ENCODE results near the gene TMCC1. TPM values are rescaled to one million over a fixed set of nuclear protein-coding genes. Genes with fewer than 3 reads are reported as not detected.

The TMCC1 gene
- total and polyA plus RNA-seq, 7 donors: 10.3 to 35.2 (median 27.6) TPM

DNA sequence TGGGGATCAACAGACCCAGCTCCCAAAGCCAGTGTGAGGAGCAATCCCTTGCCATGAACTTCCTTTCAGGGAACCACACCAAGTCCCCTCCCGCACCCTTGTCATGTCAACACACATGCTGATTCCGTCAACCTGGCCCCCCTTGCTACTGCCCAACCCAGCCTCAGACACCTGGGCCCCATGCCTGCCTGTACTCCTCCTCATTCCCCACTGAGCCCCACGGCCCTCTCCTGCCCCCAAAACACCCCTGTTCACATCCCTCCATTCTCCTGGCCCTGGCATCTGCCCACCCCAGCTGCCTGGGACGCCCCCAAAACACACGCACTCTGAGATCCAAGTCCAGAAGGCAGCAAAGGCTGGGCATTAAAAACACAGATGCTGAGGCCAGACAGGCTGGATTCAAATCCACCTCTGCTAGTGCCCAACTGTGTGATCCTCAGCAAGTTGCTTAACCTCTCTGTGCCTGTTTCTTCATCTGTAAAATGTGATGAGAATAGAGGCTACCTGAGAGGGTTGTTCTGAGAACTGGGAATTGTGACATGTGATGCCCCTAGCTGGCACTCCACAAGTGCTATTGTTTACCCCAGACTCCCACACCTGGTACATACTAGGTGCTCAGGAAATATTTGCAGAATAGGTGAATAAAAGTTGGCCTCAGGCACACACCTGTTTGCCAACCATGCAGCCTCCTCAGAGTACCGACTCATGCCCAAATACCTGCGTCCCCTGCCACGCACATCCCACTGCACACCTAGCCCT lies 289.3 kb downstream of the TMCC1 start:
- H3K9me3 ChIP-seq: no peaks in the 10 kb centered on the region
- no peaks in the 10 kb centered on the region for H3K36me3 ChIP-seq
- intact Hi-C loops (cut with DNase I): no loop called here
- H3K4me1 ChIP-seq: peaks cover 0 to 60% (median 58%) of the 10 kb centered on the region in 4 donors
- 63 to 76% methylated on average over 8 of the region's 8 CpGs for WGBS, 2 donors
- H3K4me3 ChIP-seq: peak overlapping the region; percentile 19 to 68 (median 56)
- H3K27me3 ChIP-seq: peaks cover 0 to 18% (median 0%) of the 10 kb centered on the region in 3 donors
- TF ChIP-seq EP300 (IDR thresholded peaks at IDR 0.05): no peak
- DNase-seq: no peak
- H3K27ac ChIP-seq: peak overlapping the region; percentile 81 to 82 (median 82)

- H3K36me3 ChIP-seq: no peaks in the 10 kb centered on the region
- no peak for DNase-seq
- no peaks in the 10 kb centered on the region for H3K9me3 ChIP-seq
- H3K4me1 ChIP-seq: peaks cover 0 to 64% (median 62%) of the 10 kb centered on the region in 4 donors
- TF ChIP-seq POLR2AphosphoS5 (IDR thresholded peaks at IDR 0.05) (peak in 1 of 4 donors; percentile 9), POLR2A (IDR thresholded peaks at IDR 0.05) (no peak), CTCF (IDR thresholded peaks at IDR 0.05) (no peak), EP300 (IDR thresholded peaks at IDR 0.05) (no peak)
- peak overlapping the region in 3 of 4 donors; percentile 55 to 68 (median 58) for H3K4me3 ChIP-seq
- peak overlapping the region; percentile 81 to 82 (median 82) for H3K27ac ChIP-seq
- H3K27me3 ChIP-seq: peaks cover 0 to 18% (median 0%) of the 10 kb centered on the region in 3 donors
- intact Hi-C loops (cut with DNase I): no loop called here
- WGBS, 2 donors: 67 to 78% methylated on average over 7 of the region's 7 CpGs
Measured at GRCh38 chr3:129603561-129603942, 290.0 kb downstream of the TMCC1 start.

DNA sequence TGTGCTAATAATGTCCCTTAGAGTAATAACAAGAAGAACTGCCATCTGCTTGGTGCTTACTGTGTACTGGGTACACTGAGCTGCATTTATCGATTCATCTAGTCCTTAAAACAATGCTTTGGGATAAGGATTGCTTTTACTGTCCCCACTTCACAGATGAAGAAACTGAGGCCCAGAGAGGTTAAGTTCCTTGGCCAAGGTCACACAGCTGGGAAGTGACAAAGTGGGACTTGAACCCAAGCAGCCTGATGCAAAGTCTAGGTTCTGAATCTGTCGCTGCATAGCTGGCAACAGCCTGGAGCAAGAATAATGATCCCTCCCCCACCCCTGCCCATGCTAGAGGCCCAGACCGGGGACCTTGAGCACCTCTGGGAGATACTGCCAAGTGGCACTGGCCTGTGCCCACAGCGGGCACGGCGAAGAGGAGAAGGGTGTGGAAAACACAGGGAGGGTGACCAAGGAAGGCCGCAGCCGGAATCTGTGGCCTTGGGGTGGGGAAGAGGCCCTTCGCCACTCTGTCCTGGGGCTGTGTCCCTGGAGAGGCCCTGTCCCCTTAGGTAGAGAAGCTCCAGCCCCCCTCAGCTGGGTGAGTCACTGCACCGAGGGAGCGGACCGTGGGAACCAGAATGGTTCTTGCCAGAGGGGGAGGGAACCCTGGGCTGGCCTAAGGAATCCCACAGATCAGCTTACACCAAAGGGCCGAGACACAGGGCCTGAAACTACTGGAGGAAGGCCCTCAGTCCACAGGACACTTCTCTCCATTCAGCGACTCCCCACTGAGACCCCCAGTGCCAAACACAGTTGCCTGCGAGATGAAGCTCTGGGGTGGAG lies 290.6 kb downstream of the TMCC1 start:
- 77% methylated on average over 15 of the region's 15 CpGs for WGBS, 2 donors
- DNase-seq: peak; percentile 91
- Histone ChIP-seq H3K36me3 (no peaks in the 10 kb centered on the region), H3K4me3 (peak overlapping the region in 3 of 4 donors; percentile 55 to 68 (median 58)), H3K27ac (peak overlapping the region; percentile 81 to 82 (median 82)), H3K4me1 (peaks cover 0 to 68% (median 64%) of the 10 kb centered on the region in 4 donors), H3K9me3 (no peaks in the 10 kb centered on the region), H3K27me3 (peaks cover 0 to 18% (median 0%) of the 10 kb centered on the region in 3 donors)
- intact Hi-C loops (cut with DNase I): no loop called here
- TF ChIP-seq EP300 (IDR thresholded peaks at IDR 0.05) (no peak), CTCF (IDR thresholded peaks at IDR 0.05) (no peak), POLR2AphosphoS5 (IDR thresholded peaks at IDR 0.05) (peak in 3 of 4 donors; percentile 37 to 54 (median 44)), POLR2A (IDR thresholded peaks at IDR 0.05) (no peak)

DNA sequence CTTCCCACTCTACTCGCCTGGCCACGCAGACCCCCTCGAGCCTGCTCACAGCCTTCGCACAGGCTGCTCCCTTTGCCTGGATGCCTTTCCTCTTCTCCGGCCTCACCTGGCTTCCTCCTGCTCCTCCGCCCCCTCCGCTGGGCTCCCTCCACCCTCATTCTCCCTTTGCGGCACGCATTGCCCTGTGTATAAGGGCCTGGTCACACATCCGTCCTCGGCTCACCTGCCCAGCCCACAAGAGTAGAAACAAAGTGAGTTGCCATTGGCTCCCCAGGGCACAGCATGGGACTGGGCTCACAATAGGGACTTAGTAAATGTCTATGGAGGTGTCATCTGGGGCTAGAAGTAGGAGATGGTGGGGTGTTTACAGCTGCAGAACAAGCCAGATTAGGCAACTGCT lies 291.2 kb downstream of the TMCC1 start:
- H3K4me3 ChIP-seq: peak overlapping the region in 2 of 4 donors; percentile 58 to 68
- WGBS, 2 donors: 85 to 90% methylated on average over 11 of the region's 11 CpGs
- intact Hi-C loops (cut with DNase I): no loop called here

More for the DNA sequence above, 291.2 kb downstream of the TMCC1 start:
- no peak for DNase-seq
- H3K9me3 ChIP-seq: no peaks in the 10 kb centered on the region
- H3K27me3 ChIP-seq: peaks cover 0 to 18% (median 0%) of the 10 kb centered on the region in 3 donors
- TF ChIP-seq POLR2AphosphoS5 (IDR thresholded peaks at IDR 0.05) (no peak), POLR2A (IDR thresholded peaks at IDR 0.05) (no peak), EP300 (IDR thresholded peaks at IDR 0.05) (no peak), CTCF (IDR thresholded peaks at IDR 0.05) (no peak)
- no peaks in the 10 kb centered on the region for H3K36me3 ChIP-seq
- peaks cover 0 to 68% (median 64%) of the 10 kb centered on the region in 4 donors for H3K4me1 ChIP-seq
- peak overlapping the region; percentile 42 to 82 (median 81) for H3K27ac ChIP-seq
